Body of pancreas (tissue), 4 donors: ENCODE results near the gene WDFY4.

Source experiments
- CTCF ChIP-seq, 7 experiments: fragments of 450-650 bp in 4 of 7; fragments of 200-600 bp in 3 of 7; sonication (generic) in 3 of 7; IDR thresholded peaks; one replicate each; pipeline ENCODE4 v1.5.1; 2016 to 2019; ENCODE audit warnings: antibody characterized with exemption in 7 of 7
- POLR2A ChIP-seq, 3 donors: fragments of 450-650 bp; IDR thresholded peaks; one replicate each; pipeline ENCODE4 v1.6.1; 2016; ENCODE audit warnings: antibody characterized with exemption in 3 of 3, mild to moderate bottlenecking in 2 of 3

DNA sequence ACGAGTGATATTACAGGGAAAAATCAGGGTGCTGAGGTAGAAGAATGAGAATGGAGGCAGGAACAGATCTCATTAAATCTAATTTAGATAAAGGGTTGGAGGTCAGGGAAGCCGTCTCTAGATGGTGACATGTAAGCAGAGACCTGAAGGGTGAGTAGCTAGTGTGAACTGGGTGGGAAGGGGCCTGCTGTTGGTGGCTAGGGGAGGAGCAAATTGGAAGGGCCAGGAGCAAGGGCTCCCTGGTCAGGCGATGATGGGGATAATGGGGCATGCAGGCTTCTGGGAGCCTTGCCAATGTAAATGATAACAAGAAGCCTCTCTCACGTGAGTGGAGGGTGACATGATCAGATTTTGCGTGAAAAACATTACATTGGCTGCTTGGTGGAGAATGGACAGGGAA lies 76.3 kb downstream of the WDFY4 start:
- TF ChIP-seq CTCF (IDR thresholded peaks at IDR 0.05) = no peak
- TF ChIP-seq POLR2A (IDR thresholded peaks at IDR 0.05) = no peak
